ENCODE data around the gene HNRNPDL.

Gene HNRNPDL

DNA sequence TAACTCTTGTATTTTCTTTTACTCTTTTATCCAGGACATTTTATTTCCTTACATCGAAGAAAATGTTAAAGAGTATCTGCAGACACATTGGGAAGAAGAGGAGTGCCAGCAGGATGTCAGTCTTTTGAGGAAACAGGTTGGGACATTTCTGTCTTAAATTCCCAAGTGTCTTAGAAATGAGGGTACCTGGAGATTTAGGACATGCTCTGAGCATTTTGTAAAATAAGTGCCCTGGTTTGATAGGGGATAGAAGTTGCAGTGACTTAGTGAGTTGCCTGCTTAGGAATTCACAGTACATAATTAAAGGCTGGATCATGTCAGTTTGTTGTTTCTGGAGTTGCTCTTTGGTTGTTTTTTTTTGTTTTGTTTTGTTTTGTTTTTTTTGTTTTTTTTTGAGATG lies 17.6 kb upstream of the HNRNPDL start:
- no peak for DNase-seq (ENCODE audit: low read depth)
- no peak overlapping the region for H3K4me3 ChIP-seq (ENCODE audit: low read depth, low read length)
- TF ChIP-seq, protein P1, sequence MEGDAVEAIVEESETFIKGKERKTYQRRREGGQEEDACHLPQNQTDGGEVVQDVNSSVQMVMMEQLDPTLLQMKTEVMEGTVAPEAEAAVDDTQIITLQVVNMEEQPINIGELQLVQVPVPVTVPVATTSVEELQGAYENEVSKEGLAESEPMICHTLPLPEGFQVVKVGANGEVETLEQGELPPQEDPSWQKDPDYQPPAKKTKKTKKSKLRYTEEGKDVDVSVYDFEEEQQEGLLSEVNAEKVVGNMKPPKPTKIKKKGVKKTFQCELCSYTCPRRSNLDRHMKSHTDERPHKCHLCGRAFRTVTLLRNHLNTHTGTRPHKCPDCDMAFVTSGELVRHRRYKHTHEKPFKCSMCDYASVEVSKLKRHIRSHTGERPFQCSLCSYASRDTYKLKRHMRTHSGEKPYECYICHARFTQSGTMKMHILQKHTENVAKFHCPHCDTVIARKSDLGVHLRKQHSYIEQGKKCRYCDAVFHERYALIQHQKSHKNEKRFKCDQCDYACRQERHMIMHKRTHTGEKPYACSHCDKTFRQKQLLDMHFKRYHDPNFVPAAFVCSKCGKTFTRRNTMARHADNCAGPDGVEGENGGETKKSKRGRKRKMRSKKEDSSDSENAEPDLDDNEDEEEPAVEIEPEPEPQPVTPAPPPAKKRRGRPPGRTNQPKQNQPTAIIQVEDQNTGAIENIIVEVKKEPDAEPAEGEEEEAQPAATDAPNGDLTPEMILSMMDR (IDR thresholded peaks at IDR 0.05; ENCODE audit: control insufficient read depth, extremely low read depth, insufficient read depth): no peak

DNA sequence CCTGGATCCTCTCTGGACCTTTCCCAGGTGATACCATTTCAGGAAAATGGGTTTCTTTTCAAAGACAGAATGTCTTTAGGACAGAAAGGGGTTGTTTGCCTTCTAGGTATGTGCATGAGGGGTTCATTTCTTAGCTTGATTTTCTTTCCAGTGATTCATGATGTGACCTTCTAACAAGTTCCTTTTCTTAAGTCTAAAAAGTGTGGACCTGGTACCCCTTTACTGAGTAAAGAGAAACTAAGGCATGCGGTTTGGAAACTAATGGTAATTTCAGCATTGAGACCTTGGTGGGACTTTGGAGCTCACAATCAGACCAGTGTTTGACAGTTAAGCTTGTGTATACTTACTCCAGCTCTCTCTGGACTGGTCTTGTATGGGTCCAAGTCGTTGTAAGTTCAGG lies 8.8 kb upstream of the HNRNPDL start:
- DNase-seq (ENCODE audit: low read depth): no peak
- TF ChIP-seq, protein P1 (IDR thresholded peaks at IDR 0.05; ENCODE audit: control insufficient read depth, extremely low read depth, insufficient read depth): no peak
- H3K4me3 ChIP-seq (ENCODE audit: low read depth, low read length): no peak overlapping the region

DNA sequence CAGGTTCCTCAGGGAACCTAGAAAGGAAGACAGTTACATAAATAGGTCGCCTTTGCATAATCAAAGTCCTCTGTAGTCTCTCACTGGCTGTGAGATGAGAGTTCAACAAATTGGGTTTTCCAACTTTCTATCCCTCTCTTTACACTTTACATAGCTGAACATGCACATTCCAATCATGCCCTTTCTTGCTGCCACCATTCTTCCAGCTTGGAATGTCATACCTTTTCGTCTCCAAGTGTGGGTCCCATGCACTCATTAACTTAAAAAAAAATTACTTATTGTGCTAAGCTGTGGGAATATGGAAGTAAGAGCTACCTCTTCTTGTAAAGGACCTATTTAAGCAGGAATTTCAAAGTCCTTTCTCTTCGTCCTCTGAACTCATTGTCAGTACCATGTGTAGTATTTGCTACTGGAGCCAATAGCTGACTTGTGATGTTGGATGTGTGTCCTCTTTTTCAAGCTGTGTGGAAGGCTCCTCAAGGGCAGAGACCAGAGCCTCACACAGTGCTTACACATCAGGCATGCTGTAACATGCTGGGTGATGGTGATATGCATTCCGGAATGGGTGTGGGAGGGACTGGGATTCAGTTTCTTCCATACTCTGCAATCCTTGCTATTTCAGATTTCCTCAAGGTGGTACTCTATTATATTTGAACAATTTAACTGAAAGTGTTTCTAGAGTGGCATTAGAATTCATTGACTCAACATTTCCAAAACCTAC lies 7.2 kb upstream of the HNRNPDL start:
- TF ChIP-seq, protein P1 (IDR thresholded peaks at IDR 0.05; ENCODE audit: control insufficient read depth, extremely low read depth, insufficient read depth): no peak
- DNase-seq (ENCODE audit: low read depth): no peak
- H3K4me3 ChIP-seq (ENCODE audit: low read depth, low read length): no peak overlapping the region

DNA sequence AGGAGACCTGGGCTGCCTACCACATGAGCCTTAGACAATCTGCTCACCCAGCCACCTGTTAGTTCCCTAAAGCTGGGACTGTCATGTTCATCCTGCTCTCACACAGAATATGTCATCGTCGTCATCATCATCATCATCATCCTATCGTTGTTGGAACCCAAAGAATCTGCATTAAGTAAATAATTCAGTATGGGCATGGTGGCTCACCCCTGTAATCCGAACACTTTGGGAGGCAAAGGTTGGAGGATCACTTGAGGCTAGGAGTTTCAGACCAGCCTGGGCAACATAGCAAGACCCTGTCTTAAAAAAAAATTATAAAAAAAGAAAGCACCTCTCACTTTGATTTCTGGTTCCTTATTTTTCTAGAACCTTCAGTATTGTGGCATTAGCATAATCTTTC lies 6.5 kb upstream of the HNRNPDL start:
- H3K4me3 ChIP-seq (ENCODE audit: low read depth, low read length): no peak overlapping the region
- TF ChIP-seq, protein P1 (IDR thresholded peaks at IDR 0.05; ENCODE audit: control insufficient read depth, extremely low read depth, insufficient read depth): no peak
- no peak for DNase-seq (ENCODE audit: low read depth)

DNA sequence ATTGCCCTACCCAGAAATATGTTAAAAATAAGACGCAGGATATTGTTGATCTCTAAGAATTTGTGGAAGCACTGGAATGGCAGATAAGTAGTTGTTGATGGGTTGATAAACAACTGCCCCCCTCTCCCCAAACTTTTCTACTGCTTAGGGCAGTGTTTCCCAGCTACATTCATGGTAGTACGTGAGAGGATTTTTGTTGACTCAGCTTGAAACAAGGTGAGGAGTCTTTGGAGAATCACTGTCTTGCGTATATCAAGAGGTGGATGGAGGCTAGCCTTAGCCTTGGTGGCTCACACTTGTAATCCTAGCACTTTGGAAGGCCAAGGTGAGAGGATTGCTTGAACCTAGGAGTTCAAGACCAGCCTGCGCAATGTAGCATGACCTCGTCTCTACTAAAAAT lies 5.9 kb upstream of the HNRNPDL start:
- TF ChIP-seq, protein P1 (IDR thresholded peaks at IDR 0.05; ENCODE audit: control insufficient read depth, extremely low read depth, insufficient read depth): no peak
- H3K4me3 ChIP-seq (ENCODE audit: low read depth, low read length): no peak overlapping the region
- DNase-seq (ENCODE audit: low read depth): no peak

DNA sequence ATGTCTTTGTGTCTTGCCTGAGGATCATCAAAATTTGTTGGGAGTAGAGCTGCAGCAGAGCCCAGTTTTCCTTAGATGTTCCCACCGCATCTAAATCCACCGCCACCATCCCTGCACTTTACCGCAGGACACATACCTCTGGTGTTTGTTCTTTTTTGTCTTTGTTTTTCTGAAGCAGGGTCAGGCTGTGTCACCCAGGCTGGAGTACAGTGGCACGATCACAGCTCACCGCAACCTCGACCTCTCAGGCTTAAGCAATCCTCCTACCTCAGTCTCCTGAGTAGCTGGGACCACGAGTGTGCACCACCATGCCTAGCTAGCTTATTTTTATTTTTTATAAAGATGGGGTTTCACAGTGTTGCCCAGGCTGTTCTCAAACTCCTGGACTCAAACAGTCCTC lies 4.7 kb upstream of the HNRNPDL start:
- H3K4me3 ChIP-seq (ENCODE audit: low read depth, low read length): no peak overlapping the region
- TF ChIP-seq, protein P1 (IDR thresholded peaks at IDR 0.05; ENCODE audit: control insufficient read depth, extremely low read depth, insufficient read depth): no peak
- no peak for DNase-seq (ENCODE audit: low read depth)

DNA sequence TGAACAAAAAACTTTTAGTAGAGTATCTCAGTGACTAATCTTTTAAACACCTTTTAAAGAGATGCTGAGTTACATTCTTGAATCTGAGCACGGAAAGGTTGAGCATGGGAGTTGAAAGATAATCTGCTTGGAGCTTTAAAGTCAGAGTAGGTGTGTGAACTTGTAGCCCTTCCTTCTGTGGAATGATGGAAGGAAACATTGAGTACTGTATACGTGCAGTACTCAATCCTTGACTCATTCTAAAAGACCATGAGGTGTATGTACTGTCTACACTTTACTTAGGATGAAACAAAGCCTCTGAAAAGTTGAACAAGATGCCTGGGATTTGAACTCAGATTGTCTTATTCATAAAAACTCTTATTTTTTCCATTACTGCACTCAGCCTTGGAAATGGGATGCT lies 3.5 kb upstream of the HNRNPDL start:
- TF ChIP-seq, protein P1 (IDR thresholded peaks at IDR 0.05; ENCODE audit: control insufficient read depth, extremely low read depth, insufficient read depth): no peak
- H3K4me3 ChIP-seq (ENCODE audit: low read depth, low read length): no peak overlapping the region

More for the DNA sequence above, 3.5 kb upstream of the HNRNPDL start:
- no peak for DNase-seq (ENCODE audit: low read depth)
